ENCODE measurements around the gene HINFP.
"Not testable (repeated sequence)": the region's sequence is repeated elsewhere in the genome, so short reads cannot be mapped to it uniquely, and the experiment has no call there.

HINFP gene

DNA sequence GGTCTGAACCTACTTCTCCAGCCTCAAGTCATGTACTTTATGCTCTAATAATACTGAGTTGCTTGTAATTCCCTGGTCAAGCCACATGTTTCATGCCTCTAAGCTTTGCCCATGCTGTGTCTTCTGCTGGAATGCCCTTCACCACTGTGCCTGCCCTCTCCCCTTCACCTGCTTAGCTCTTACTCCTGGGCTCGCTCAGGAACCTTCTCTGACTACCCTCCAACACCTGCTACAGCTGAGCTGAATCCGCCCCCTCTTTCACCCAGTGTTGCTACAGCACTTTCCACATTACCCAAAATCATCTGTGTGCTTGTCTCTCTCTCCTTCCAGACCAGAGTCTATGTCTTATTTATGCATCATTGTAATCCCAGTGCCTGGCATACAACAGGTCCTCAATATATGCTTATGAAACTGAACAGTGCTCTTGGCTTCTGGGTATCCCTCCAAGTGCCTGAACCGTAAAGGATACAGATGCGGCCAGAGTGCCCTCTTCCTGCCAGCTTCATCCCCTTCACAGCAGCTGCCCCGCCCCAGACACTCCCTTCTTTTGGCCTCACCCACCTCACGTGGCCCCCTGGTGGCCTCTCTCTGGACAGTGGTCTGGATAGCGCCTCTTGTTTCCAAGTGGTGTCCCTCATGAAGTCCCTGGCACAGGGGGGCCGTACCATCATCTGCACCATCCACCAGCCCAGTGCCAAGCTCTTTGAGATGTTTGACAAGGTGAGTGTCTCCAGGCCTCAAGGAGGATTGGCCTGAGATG, 34.5 kb downstream of the HINFP start:
- DNase-seq (ENCODE audit: low read depth, low spot score) = peak; percentile 47

DNA sequence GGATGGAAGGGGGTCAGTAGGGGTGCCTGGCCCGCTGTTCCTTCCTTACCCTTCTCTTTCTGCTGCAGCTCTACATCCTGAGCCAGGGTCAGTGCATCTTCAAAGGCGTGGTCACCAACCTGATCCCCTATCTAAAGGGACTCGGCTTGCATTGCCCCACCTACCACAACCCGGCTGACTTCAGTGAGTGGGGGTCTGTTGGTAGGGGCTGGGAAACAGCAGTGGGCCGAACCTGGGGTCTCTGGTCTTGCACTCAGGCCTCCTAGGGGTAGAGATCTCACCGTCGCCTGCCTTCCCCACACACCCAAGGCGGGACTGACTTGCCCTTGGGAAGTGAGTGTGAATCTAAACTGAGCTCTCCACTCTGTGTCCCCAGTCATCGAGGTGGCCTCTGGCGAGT, 35.1 kb downstream of the HINFP start:
- no peak for DNase-seq (ENCODE audit: low read depth, low spot score)

DNA sequence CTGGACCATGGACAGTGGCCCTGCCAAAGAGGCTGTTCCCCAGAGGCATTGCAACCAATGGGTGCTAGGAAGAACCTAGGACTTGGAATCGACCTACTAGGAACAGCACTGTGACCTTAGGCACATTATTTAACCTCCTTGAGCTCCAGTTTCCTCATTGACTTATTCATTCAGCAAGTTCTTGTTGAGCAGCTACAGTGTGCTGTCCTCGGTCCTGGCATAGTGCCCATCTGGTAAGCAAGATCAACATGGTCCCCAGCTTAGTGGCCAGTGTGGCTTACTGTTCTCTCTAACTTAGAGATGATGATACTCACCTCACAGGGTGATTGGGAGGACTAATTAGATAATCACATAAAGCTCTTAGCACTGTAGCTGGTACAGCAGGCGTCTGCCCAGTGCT, 35.7 kb downstream of the HINFP start:
- DNase-seq (ENCODE audit: low read depth, low spot score) = no peak

DNA sequence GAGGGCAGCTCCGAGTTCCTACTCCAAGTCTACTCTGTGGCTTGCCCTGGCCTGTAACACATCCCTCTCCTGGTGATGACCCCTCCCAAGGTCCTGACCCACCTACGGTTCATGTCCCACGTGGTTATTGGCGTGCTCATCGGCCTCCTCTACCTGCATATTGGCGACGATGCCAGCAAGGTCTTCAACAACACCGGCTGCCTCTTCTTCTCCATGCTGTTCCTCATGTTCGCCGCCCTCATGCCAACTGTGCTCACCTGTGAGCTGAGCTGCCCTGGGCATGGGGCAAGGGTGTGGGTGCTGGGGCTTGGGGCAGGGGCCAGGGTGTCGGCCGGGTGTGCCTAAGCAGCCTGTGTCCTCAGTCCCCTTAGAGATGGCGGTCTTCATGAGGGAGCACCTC, 37.1 kb downstream of the HINFP start:
- DNase-seq (ENCODE audit: low read depth, low spot score) = no peak

DNA sequence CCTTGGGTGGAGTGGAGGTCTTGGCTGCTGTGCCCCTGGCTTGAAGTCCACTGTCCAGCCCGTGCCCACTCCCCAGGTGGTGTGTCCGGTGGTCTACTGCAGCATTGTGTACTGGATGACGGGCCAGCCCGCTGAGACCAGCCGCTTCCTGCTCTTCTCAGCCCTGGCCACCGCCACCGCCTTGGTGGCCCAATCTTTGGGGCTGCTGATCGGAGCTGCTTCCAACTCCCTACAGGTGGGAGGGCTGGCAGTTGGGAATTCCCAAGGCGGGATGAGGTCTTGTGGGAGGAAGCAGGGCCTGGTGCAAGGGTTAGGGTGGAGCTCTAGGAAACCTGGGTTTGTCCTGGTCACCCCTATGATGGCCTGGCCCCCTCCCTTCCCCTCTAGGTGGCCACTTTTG, 38.8 kb downstream of the HINFP start:
- no peak for DNase-seq (ENCODE audit: low read depth, low spot score)

DNA sequence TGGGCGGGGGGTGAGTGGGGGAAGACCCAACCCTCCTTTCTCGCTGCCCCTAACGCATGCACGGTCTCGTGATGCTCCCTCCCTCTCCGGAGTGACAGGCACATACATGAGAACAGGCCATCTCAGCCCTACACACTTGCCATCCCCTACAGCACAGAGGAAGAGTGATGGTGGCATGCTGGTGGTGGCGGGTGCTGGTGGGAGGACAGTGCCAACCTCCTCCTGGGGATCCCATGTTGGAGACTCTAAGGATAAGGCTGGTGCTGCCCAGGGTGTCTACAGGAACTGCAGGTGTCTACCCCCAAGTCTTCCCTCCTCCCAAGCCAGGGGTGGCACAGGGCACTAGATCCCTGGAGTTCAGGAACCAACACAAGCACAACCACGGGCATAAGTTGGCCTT, 40.5 kb downstream of the HINFP start:
- DNase-seq (ENCODE audit: low read depth, low spot score) = no peak

DNA sequence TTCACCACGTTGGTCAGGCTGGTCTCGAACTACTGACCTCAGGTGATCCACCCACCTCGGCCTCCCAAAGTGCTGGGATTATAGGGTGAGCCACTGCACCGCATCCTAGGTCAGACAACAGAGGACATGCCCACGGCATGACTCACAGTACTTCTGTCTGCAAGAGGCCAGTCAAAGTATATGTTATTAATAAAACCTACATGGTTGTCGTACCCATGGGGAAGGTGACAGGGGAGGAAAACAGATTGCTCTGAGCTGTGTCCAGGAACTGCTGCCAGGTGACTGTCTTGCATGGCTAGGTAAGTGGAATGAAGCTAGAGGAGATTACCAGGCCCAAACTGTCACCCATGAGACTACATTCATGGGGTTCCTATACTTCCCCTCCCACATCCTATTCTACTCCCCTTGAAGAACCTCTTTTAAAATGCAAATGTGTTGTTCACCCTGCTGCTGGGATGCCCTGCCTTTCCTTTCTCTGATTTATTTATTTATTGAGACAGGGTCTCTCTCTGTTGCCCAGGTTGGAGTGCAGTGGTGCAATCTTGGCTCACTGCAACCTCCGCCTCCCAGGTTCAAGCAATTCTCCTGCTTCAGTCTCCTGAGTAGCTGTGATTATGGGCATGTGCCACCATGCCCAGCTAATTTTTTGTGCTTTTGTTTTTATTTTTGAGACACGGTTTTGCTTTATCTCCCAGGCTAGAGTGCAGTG, 45.1 kb downstream of the HINFP start:
- no peak for DNase-seq (ENCODE audit: low read depth, low spot score)

DNA sequence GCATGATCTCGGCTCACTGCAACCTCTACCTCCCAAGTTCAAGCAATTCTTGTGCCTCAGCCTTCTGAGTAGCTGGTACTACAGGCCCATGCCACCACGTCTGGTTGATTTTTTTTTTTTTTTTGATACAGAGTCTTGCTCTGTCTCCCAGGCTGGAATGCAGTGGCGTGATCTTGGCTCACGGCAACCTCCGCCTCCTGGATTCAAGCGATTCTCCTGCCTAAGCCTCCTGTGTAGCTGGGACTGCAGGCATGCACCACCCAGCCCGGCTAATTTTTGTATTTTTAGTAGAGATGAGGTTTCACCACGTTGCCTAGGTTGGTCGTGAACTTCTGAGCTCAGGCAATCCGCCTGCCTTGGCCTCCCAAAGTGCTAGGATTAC, 45.7 kb downstream of the HINFP start:
- not testable (repeated sequence) for DNase-seq (ENCODE audit: low read depth, low spot score)

DNA sequence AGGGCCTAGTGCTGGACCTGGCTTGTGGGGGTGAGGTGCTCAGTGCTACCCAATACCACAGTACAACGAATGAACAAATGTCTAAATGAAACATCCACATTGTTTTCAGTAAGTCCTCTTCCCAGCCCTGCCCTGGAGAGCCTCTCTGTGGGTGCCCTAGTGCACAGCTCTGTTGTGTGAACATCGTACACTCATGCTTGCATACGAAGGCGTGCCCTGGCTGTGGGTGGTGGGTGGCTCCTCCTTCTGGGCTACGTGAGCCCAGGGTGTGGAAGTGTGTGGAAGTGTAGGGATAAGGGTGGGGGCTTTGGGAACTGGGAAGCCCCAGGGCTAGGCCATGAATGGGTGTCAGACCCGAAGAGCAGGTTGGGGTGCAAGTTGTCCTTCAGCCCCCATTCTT, 46.6 kb downstream of the HINFP start:
- DNase-seq (ENCODE audit: low read depth, low spot score) = no peak

DNA sequence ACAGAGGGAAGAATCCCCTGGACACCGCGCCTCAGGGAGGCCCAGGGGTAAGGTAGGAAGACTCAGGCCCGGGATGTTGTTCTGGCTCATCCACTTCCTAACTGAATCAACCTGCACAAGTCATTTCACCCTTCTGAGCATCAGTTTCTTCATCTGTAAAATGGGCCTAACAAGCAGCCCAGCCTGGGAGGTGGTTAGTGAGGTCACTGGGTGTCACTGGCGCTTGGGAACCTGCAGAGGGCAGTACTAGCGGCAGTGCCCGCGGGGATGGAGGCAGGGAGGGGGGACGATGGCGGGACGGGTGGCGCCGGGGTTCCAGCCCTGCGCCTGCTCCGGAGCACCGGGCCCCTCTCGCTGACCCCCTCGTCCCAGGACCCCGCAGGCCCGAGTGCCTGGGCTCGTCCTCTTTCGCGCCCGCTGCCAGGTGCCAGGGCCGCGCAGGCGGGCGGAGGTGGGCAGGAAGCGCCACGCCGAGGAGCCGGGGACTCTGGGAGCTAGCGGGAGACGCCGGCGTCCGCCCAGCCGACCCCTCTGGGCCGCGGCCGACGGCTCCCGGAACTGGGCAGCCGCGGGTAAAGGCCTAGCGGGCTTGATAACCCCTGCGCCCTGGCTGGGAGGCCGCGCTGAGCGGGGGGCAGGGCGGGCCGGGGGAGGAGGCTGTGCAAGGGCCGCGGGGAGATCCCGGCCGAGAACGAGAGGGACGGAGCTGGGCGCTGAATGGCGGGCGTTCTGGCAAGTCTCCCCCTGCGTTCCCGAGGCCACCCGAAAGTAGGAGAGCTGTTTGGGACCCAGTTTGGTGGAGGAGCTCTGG, 47.3 kb downstream of the HINFP start, which contains the start of gene NLRX1:
TSS of gene NLRX1 (plus strand) at position 255 of the 811 bp plus-strand sequence. CDS start 2,679 bp downstream, outside the sequence.
- peak; percentile 87 for DNase-seq (ENCODE audit: low read depth, low spot score)

DNA sequence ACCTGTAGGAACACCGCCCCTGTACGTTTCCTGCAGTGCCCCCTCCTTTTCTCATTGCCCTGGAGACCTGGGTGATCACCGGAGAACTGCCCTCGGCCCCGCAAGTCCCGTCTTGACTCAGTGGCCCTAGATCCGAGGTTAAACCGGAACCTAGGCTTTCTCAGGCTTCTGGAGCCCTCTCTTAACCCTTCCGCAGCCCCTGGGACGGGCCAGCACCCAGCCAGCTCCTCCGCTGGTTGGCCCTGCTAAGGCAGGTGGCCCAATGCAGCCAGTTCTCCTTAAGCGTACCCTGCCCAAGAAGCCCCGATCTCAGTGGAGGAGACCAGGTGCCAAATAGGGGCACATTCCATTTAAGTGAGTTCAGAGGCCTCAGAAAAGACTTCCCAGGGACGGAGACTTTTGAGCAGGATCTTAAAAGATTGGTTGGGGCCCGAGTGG, 47.9 kb downstream of the HINFP start:
- peak; percentile 89 for DNase-seq (ENCODE audit: low read depth, low spot score)

DNA sequence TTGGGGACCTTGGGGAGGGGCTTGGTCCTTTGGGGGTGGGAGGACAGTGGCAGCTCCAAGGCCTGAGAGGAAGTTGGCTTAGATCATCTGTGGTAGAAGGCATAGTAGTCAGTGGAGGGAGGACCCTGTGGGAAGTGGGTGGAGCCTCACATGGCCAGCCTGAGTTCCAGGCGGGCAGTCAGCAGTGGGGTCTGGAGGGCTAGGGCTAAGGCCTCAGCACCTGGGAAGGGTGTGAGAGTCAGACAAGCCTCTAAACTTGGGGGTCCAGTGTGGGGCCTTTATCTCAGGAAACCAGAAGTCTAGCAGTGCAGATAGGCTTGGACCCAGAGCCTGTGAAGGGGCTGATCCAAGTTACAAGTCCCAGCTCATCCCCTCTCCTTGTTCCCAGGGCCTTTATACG, 51.1 kb downstream of the HINFP start:
- DNase-seq (ENCODE audit: low read depth, low spot score) = no peak

DNA sequence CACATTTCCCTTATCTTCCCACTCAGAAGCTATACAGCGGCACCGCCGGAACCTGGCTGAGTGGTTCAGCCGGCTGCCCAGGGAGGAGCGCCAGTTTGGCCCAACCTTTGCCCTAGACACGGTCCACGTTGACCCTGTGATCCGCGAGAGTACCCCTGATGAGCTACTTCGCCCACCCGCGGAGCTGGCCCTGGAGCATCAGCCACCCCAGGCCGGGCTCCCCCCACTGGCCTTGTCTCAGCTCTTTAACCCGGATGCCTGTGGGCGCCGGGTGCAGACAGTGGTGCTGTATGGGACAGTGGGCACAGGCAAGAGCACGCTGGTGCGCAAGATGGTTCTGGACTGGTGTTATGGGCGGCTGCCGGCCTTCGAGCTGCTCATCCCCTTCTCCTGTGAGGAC, 52.1 kb downstream of the HINFP start:
- no peak for DNase-seq (ENCODE audit: low read depth, low spot score)

DNA sequence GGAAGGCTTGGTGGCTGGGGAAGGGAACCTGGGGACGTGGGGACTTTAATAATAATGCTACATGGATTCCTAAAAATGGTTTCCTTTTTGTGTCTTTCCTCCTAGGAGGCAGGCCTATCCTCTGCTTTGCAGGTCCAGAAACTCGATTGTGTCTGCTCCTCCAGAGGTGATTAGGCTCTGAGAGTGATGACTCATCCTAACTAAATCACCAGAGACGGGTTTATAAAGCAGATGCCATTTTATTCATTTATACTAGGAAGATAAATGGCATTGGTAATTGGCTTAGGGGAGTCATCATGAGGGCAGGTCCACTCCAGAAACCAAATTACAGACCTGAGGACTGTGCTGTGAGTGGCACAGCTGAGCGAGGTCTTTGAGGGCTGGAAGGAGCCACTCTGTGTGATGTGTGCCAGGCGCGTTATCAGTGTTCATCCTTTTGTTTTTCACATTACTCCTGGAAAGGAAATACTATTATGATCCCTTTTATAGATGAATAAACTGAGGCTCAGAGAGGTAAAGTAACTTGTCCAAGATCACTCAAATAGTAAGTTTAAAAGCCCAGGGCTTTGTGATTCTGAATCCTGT, 54.2 kb downstream of the HINFP start:
- DNase-seq (ENCODE audit: low read depth, low spot score) = no peak

DNA sequence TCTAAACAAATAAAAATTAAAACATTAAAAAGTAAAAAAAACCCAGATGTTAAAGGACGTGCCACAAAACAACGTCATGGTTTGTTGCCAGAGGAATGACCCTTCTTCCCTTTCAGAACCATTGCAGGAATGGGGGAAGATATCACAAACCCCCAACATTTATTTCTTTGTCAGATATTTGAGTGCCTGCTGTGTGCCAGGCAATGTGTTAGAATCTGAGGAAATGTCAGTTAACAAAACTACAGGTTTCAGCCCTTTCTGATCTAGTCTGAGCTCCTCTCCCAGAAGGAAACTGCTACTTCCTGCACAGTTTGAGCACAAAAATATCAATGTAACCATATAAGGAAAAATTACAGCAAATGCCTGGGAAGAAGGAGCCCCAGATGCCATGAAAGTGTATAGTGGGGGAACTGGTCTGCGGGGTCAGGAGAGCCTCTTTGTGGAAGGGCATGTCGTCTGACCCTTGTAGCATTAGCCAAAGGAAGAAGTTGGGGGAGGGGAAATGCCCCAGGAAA, 56.8 kb downstream of the HINFP start:
- no peak for DNase-seq (ENCODE audit: low read depth, low spot score)

DNA sequence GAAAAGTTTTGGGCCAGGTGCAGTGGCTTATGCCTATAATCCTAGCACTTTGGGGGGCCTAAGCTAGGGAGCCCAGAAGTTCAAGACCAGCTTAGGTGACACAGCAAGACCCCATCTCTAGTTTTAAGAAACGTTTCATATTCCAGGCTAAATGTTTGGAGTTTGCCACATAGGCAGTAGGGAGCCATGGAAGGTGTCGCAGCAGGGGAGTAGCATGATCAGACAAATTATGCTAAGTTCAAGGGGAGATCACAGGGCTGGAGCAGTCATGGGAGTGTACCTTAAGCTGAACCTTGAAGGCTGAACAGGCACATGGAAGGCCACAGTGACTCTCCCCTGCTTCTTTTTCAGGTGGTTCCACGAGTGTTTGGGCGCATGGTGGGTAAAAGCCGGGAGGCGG, 58.0 kb downstream of the HINFP start:
- DNase-seq (ENCODE audit: low read depth, low spot score) = no peak

DNA sequence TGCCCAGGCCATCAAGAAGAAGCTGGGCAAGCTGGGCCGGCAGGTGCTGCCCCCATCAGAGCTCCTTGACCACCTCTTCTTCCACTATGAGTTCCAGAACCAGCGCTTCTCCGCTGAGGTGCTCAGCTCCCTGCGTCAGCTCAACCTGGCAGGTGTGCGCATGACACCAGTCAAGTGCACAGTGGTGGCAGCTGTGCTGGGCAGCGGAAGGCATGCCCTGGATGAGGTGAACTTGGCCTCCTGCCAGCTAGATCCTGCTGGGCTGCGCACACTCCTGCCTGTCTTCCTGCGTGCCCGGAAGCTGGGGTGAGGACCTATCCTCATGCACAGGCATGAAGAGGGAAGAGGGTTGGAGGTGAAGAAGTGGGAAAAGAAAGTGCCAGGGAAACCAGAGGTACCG, 58.6 kb downstream of the HINFP start:
- DNase-seq (ENCODE audit: low read depth, low spot score) = no peak

DNA sequence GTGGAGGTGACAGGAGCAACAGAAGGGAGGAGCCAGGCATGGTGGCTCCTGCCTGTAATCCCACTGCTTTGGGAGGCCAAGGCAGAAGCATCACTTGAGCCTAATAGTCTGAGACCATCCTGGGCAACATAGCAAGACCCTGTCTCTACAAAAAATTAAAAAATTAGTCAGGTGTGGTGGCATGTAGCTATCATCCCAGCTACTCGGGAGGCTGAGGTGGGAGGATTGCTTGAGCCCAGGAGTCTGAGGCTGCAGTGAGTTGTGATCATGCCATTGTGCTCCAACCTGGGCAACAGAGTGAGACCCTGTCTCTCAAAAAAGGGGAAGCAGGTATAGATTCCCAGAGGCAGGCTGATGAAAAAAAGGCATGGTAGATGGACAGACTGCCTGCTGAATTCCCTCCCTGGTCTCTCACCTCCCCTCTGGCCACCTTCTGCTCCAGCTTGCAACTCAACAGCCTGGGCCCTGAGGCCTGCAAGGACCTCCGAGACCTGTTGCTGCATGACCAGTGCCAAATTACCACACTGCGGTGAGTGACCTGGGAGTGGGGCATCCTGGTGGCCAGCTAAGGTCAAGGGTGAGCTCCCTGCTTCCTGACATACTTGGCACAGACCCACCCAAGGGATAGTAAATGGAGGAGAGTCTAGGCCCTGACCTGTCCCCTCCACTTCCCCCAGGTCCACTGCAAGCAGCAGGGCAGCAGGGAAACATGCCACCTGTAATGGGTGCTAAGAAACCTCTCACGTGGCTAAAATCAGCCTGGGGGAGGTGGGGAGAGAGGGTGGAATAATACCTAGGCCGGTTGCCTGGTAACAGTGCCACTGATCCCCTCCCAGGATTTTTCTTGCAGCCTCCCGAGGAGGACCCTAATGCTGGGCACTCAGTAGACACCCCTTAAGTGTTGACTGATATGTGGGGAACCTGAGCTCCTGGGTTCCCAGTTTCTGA, 59.6 kb downstream of the HINFP start:
- no peak for DNase-seq (ENCODE audit: low read depth, low spot score)

DNA sequence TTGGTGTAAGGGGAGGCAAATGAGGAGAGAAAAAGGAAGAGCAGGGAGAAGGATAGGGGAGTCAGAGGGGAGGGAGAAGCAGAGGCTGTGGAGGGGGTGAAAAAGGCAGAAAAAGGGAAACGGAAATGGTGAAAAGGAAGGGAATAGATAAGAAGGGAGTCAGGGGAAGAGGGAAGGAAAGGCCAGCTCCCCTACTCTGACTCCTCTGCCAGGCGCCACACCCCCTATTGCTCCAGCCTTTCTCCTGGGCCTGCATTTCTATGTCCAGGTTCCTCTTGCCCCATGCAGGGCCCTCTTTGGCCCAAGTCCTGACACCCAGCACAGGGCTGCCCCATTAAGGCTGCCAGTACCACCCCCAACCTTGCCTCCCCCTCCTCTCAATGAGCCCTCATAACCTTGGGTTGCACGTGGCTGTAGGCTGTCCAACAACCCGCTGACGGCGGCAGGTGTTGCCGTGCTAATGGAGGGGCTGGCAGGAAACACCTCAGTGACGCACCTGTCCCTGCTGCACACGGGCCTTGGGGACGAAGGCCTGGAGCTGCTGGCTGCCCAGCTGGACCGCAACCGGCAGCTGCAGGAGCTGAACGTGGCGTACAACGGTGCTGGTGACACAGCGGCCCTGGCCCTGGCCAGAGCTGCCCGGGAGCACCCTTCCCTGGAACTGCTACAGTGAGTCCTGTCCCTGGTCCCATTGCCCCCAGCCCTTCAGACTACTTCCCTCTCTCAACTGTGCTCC, 60.5 kb downstream of the HINFP start:
- no peak for DNase-seq (ENCODE audit: low read depth, low spot score)

DNA sequence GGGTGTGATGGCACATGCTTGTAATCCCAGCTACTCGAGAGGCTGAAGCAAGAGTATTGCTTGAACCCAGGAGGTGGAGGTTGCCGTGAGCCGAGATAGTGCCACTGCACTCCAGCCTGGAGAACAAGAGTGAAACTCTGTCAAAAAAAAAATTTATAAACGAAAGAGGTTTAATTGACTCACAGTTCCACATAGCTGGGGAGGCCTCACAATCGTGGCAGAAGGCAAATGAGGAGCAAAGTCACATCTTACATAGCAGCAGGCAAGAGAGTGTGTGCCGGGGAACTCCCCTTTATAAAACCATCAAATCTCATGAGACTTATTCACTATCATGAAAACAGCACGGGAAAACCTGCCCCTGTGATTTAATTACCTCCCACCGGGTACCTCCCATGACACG, 63.0 kb downstream of the HINFP start:
- DNase-seq (ENCODE audit: low read depth, low spot score) = not testable (repeated sequence)
